Aorta (tissue), 4 donors: Measurements from ENCODE around the gene CPEB3. TPM values are rescaled to one million over a fixed set of nuclear protein-coding genes. Genes with fewer than 3 reads are reported as not detected.

Experiments used
- polyA plus RNA-seq, 2 donors: library from polyadenylated mRNA; stranded (reverse); fragments of 200-250 nt; gene quantifications; one replicate each; pipeline ENCODE4 v1.2.3, GENCODE V29; 2013
- total RNA-seq, 2 donors: library from RNA; stranded (reverse); fragmentation: NEBNext Ultra II Directional; extraction: Animal tissue kit (Norgen Biotek cat#: 25700); gene quantifications; one replicate each; pipeline ENCODE4 v1.2.1, GENCODE V29; 2021
- donor health status: healthy with polysubstance abuse.
- donor health status: Bipolar disorder and iron deficiency.
- donor health status: DM: no; HTN: no; CAD: no.
- donor health status: DM: yes; HTN: yes; CAD: no.

The CPEB3 gene
- total and polyA plus RNA-seq, 4 donors, result 1.4 to 8.0 (median 4.6) TPM

Other genes with a start within 250 kb of the CPEB3 start
- 10 to 100 TPM; 36.5 to 43.0 TPM for gene MARCHF5, start 89 bp upstream of the CPEB3 start, total RNA-seq
- 10 to 100 TPM; 15.0 to 22.6 TPM for gene MARCHF5, start 89 bp upstream of the CPEB3 start, polyA plus RNA-seq